Type B pancreatic cell (in vitro differentiated cells): Measurements from ENCODE around the gene NBR1. TPM values are rescaled to one million over a fixed set of nuclear protein-coding genes. Genes with fewer than 3 reads are reported as not detected.
"Not testable (repeated sequence)": the region's sequence is repeated elsewhere in the genome, so short reads cannot be mapped to it uniquely, and the experiment has no call there.

Source experiments
- DNase-seq: peaks from one replicate; pipeline ENCODE4 v3.0.0; 2021; ENCODE audit warnings: mixed read lengths; ENCODE audit not compliant: unreplicated experiment; ENCODE audit errors: extremely low spot score
- H3K27ac Mint-ChIP-seq: 2 replicates; pipeline ENCODE4 v1.8.0; 2021; ENCODE audit warnings: mild to moderate bottlenecking, mixed read lengths
- H3K27me3 Mint-ChIP-seq: 2 replicates; pipeline ENCODE4 v1.8.0; 2021; ENCODE audit warnings: mixed read lengths
- H3K36me3 Mint-ChIP-seq: 2 replicates; pipeline ENCODE4 v1.8.0; 2021; ENCODE audit warnings: mixed read lengths
- H3K4me1 Mint-ChIP-seq: one replicate; pipeline ENCODE4 v1.8.0; 2021; ENCODE audit warnings: mixed read lengths; ENCODE audit not compliant: unreplicated experiment
- H3K4me3 Mint-ChIP-seq: 2 replicates; pipeline ENCODE4 v1.8.0; 2021; ENCODE audit warnings: mild to moderate bottlenecking, mixed read lengths
- H3K9me3 Mint-ChIP-seq: 2 replicates; pipeline ENCODE4 v1.8.0; 2021; ENCODE audit warnings: mixed read lengths
- total RNA-seq: library from RNA; stranded (reverse); gene quantifications from 2 replicates; pipeline ENCODE4 v1.2.1, GENCODE V29; 2021; ENCODE audit warnings: low replicate concordance
- TF ChIP-seq, protein P1 (sequence below): fragments of 200-600 bp; sonication (generic); conservative IDR thresholded peaks from 2 replicates; pipeline ENCODE4 v1.5.0; 2021; ENCODE audit warnings: antibody characterized with exemption, mild to moderate bottlenecking

NBR1 gene
- total RNA-seq, 1 donor from 2014 or later: 60.8 TPM

DNA sequence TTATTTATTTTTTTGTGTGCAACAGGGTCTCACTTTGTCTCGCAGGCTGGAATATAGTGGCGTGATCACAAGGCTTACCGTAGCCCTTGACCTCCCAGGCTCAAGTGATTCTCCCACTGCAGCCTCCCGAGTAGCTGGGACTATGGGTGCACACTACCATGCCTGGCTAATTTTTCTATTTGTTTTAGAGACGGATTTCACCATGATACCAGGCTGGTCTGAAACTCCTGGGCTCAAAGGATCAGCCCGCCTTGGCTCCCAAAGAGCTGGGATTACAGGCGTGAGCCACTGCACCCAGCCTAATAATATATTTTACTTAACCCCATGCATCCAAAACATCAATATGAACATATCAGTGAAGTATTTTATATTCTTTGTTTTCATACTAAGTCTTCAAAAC lies 55.4 kb downstream of the NBR1 start:
- H3K27me3 Mint-ChIP-seq: no peaks in the 10 kb centered on the region
- H3K27ac Mint-ChIP-seq: no peak overlapping the region
- TF ChIP-seq, protein P1, sequence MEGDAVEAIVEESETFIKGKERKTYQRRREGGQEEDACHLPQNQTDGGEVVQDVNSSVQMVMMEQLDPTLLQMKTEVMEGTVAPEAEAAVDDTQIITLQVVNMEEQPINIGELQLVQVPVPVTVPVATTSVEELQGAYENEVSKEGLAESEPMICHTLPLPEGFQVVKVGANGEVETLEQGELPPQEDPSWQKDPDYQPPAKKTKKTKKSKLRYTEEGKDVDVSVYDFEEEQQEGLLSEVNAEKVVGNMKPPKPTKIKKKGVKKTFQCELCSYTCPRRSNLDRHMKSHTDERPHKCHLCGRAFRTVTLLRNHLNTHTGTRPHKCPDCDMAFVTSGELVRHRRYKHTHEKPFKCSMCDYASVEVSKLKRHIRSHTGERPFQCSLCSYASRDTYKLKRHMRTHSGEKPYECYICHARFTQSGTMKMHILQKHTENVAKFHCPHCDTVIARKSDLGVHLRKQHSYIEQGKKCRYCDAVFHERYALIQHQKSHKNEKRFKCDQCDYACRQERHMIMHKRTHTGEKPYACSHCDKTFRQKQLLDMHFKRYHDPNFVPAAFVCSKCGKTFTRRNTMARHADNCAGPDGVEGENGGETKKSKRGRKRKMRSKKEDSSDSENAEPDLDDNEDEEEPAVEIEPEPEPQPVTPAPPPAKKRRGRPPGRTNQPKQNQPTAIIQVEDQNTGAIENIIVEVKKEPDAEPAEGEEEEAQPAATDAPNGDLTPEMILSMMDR: no peak
- H3K36me3 Mint-ChIP-seq: no peaks in the 10 kb centered on the region
- peak; percentile 13 for DNase-seq
- H3K9me3 Mint-ChIP-seq: no peaks in the 10 kb centered on the region
- H3K4me3 Mint-ChIP-seq: no peak overlapping the region
- H3K4me1 Mint-ChIP-seq: no peaks in the 10 kb centered on the region

DNA sequence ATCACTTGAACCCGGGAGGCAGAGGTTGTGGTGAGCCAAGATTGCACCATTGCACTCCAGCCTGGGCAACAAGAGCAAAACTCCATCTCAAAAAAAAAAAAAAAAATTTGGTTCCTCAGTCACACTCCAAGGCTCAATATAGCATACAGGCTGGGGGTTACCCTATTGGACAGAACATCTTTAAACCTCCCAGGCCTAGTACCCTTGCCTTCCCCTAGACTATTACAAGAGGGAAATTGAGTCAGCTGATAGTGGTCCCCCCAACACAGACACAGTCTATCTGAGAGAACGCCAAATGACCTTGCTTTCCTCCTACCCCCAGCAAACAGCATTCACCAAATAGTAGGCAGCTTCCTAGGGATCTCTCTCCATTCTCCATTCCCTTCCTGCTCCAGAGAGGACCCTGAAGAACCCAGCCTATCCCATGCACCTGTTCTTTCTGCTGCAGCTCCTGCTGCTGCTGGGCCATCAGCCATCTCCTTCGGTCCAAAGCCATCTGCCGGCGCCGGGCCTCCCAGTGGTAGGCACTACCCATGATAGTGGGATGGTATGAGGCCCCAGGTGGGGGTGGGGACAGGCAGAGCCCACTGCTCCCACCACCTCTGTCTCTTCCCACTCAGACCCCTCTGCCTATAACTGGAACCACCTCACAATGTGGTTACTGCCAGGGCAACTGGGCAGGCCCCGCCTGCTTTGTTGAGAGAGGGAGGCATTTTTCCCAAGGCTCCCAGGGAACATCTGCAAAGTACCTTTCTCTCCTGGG lies 57.2 kb downstream of the NBR1 start, which contains the start of gene CCDC200:
CCDC200 (minus strand) TSS at position 604 of the 763 bp plus-strand sequence; CDS start at position 535, 69 bp downstream.
- not testable (repeated sequence) for H3K4me1 Mint-ChIP-seq

DNA sequence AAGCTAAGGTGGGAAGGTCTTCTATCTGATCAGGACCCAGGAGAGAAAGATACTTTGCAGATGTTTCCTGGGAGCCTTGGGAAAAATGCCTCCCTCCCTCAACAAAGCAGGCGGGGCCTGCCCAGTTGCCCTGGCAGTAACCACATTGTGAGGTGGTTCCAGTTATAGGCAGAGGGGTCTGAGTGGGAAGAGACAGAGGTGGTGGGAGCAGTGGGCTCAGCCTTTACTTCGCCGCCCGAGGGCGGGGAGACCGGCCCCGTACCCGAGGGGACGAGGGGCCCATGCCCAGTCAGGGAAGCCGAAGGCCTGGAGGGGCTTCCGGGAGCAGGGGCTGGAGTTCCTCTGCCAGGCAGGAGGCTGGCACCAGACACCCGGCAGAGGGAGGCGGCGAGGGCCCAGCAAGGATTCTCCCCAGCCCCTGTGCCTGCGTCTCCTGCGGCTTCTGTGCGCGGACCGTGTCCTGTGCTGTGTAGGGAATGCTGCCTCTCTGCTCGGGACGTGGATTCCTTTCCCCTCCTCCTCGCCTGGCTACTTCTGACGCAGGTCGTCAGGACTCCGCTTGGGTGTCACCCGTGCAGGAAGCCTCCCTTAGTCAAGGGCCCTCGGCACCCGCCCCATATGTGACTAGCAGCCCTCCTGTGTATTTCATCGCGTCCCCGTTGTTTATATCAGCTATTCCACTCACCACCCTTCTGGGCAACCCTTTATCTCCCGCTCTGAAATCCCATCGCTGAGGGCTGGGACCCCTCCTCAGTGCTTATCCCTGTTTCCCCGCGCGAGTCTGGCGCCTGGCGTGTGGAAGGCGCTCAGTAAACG lies 60.4 kb downstream of the NBR1 start:
- not testable (repeated sequence) for H3K27ac Mint-ChIP-seq, H3K27me3 Mint-ChIP-seq, H3K9me3 Mint-ChIP-seq, H3K36me3 Mint-ChIP-seq, H3K4me1 Mint-ChIP-seq, H3K4me3 Mint-ChIP-seq
- DNase-seq: peak; percentile 56

More for the DNA sequence above, 57.2 kb downstream of the NBR1 start, which contains the start of gene CCDC200:
- not testable (repeated sequence) for H3K36me3 Mint-ChIP-seq, H3K27me3 Mint-ChIP-seq, H3K4me3 Mint-ChIP-seq, H3K9me3 Mint-ChIP-seq, H3K27ac Mint-ChIP-seq, DNase-seq

DNA sequence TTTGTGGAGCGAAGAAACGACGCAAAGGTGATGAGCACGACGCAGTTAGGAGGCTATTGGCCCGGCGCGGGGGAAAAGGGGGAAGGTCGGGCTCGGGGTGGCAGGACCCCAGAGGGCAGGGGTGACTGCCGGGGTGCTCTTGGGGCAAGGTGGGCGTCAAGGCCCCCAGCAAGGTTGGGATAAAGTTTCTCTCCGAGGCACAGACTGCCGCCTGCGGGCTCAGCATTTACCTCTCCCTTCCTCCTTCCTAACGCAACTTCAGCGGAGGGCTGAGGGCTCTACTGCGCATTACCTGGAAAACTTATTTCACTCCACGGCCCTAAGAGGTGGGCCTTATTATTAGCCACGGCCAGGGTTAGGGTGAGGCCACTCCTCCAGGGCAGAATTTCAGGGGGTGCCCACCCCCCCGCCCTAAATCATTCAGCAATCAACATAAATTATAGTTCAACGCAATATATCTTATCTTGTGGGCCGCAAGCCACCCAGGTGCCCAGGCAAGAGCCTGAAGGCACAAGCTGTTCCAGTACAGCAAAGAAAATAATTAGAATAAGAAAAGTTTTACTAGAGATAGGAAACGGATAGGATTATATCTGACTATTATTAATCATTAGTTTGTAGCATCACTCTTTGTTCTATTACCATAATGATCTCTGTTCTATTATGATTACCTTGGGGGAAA lies 61.1 kb downstream of the NBR1 start:
- peak overlapping the region; percentile 15 for H3K4me3 Mint-ChIP-seq
- not testable (repeated sequence) for H3K27me3 Mint-ChIP-seq, H3K27ac Mint-ChIP-seq, H3K4me1 Mint-ChIP-seq, H3K36me3 Mint-ChIP-seq, H3K9me3 Mint-ChIP-seq
- DNase-seq: peak; percentile 94

DNA sequence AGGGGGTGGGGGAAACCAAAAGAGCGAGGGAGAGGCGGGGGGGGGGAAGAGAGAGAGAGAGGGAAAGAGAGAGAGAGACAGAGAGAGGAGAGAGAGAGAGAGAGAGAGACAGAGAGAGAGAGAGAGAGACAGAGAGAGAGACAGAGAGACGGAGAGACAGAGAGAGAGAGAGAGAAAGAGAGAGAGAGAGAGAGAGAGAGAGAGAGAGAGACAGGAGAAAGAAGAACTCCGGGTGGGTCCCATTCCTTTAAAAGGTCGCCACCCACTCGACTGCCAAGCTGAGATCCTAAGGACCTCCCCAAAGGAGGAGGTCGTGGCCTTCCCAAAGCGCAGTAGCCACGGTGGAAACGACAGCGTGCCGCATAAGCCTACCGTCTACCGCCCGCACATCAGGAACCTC lies 62.2 kb downstream of the NBR1 start:
- H3K27ac Mint-ChIP-seq, H3K9me3 Mint-ChIP-seq, H3K4me1 Mint-ChIP-seq, H3K36me3 Mint-ChIP-seq, H3K27me3 Mint-ChIP-seq, H3K4me3 Mint-ChIP-seq, DNase-seq: not testable (repeated sequence)

DNA sequence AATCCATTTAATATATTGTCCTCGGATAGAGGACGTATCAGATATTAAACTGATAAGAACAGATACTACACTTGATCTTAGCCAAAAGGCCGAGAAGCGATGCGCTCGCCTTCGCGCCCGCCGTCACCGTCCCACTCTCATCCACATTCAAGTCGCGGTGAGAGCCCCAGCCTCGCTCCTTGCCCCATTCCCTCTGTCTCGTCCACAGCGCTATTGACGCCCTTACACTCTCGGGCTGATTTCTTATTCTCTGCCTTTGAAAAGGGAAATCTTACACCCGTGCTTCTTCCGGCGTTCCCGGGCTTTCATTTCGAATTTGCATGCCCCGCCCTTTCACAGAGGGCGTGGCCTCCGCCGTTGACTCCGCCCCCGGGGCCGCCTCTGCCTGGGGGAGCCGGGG lies 62.9 kb downstream of the NBR1 start, which contains the start of gene RNU2-1:
RNU2-1 (minus strand) TSS at position 101 of the 400 bp plus-strand sequence.
- H3K36me3 Mint-ChIP-seq, H3K9me3 Mint-ChIP-seq, H3K4me3 Mint-ChIP-seq, H3K4me1 Mint-ChIP-seq, H3K27me3 Mint-ChIP-seq, H3K27ac Mint-ChIP-seq, DNase-seq: not testable (repeated sequence)

DNA sequence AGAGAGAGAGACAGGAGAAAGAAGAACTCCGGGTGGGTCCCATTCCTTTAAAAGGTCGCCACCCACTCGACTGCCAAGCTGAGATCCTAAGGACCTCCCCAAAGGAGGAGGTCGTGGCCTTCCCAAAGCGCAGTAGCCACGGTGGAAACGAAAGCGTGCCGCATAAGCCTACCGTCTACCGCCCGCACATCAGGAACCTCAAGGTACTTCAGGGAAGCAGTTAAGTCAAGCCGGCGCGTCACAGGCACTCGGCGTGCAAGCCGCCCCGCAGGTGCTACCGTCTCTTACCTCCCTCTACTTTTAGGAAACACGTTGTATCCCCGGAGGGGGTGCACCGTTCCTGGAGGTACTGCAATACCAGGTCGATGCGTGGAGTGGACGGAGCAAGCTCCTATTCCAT lies 68.6 kb downstream of the NBR1 start:
- not testable (repeated sequence) for H3K36me3 Mint-ChIP-seq, H3K4me1 Mint-ChIP-seq, H3K4me3 Mint-ChIP-seq, H3K9me3 Mint-ChIP-seq, H3K27ac Mint-ChIP-seq, H3K27me3 Mint-ChIP-seq, DNase-seq

DNA sequence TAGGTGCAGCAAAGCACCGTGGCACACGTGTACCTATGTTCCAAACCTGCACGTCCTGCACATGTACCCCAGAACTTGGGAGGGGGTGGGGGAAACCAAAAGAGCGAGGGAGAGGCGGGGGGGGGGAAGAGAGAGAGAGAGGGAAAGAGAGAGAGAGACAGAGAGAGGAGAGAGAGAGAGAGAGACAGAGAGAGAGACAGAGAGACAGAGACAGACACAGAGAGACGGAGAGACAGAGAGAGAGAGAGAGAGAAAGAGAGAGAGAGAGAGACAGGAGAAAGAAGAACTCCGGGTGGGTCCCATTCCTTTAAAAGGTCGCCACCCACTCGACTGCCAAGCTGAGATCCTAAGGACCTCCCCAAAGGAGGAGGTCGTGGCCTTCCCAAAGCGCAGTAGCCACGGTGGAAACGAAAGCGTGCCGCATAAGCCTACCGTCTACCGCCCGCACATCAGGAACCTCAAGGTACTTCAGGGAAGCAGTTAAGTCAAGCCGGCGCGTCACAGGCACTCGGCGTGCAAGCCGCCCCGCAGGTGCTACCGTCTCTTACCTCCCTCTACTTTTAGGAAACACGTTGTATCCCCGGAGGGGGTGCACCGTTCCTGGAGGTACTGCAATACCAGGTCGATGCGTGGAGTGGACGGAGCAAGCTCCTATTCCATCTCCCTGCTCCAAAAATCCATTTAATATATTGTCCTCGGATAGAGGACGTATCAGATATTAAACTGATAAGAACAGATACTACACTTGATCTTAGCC lies 69.8 kb downstream of the NBR1 start:
- not testable (repeated sequence) for H3K4me3 Mint-ChIP-seq, DNase-seq, H3K36me3 Mint-ChIP-seq, H3K9me3 Mint-ChIP-seq, H3K27ac Mint-ChIP-seq, H3K4me1 Mint-ChIP-seq, H3K27me3 Mint-ChIP-seq

DNA sequence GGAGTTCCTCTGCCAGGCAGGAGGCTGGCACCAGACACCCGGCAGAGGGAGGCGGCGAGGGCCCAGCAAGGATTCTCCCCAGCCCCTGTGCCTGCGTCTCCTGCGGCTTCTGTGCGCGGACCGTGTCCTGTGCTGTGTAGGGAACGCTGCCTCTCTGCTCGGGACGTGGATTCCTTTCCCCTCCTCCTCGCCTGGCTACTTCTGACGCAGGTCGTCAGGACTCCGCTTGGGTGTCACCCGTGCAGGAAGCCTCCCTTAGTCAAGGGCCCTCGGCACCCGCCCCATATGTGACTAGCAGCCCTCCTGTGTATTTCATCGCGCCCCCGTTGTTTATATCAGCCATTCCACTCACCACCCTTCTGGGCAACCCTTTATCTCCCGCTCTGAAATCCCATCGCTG lies 75.4 kb downstream of the NBR1 start:
- H3K27me3 Mint-ChIP-seq, H3K9me3 Mint-ChIP-seq, DNase-seq, H3K36me3 Mint-ChIP-seq, H3K4me3 Mint-ChIP-seq, H3K27ac Mint-ChIP-seq, H3K4me1 Mint-ChIP-seq: not testable (repeated sequence)
